Measurements from ENCODE around the gene CACNA1I.

DNA sequence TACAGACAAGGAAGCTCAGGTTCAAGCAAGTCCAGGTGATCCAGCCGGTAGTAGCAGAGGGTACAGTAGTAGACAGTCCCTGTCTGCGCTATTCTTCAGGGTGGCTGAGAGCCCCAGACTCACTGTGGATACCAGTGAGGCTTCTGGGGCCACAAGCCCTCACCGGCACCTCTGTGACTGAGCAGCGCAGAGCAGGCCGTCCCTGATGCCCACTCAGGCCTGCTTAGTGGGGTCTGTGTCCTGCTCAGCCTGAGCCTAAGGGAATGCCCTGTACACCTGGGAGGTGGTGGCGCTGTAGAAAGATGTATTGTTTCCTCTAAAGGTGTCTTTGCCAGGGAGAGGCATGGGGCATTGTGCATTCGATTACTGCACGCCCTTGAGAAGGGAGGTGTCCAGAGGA lies 143.8 kb downstream of the CACNA1I start:
- TF ChIP-seq CTCF (IDR thresholded peaks at IDR 0.05; ENCODE audit: insufficient read depth, low read depth, low read length) (no peak), EZH2 (IDR thresholded peaks at IDR 0.05; ENCODE audit: insufficient read depth, low read length) (no peak)

Data from astrocyte (in vitro differentiated cells and primary cell).